Keratinocyte (primary cell): ENCODE measurements around the gene SMYD1. TPM values are rescaled to one million over a fixed set of nuclear protein-coding genes. Genes with fewer than 3 reads are reported as not detected.

Experiments used
- DNase-seq: peaks from one replicate; pipeline ENCODE4 v3.0.0-alpha.2; 2011; ENCODE audit warnings: low read depth, missing footprints, low spot score
- FAIRE-seq: peaks from 2 replicates; lab custom pipeline; 2011; peaks lifted over from hg19 to GRCh38; lab: Jason Lieb, UNC
- H2AFZ ChIP-seq: 2 replicates; pipeline ENCODE4 v1.6.0; 2012; ENCODE audit warnings: low read length, control low read depth, inconsistent platforms; ENCODE audit not compliant: control insufficient read depth
- H3K27ac ChIP-seq: 2 replicates; pipeline ENCODE4 v1.5.1; 2011; ENCODE audit warnings: low read length; ENCODE audit not compliant: control insufficient read depth, insufficient read depth
- H3K27me3 ChIP-seq: 3 replicates; pipeline ENCODE4 v1.6.0; 2011; ENCODE audit warnings: low read length; ENCODE audit not compliant: control insufficient read depth, insufficient read depth; ENCODE audit errors: extremely low read depth
- H3K36me3 ChIP-seq, 2 experiments: 2 replicates in 1 of 2; 3 replicates in 1 of 2; pipeline ENCODE4 v1.5.1; 2011; ENCODE audit warnings: low read length in 2 of 2, mild to moderate bottlenecking in 1 of 2; ENCODE audit not compliant: control insufficient read depth in 2 of 2, insufficient read depth in 2 of 2; ENCODE audit errors: extremely low read depth in 1 of 2
- H3K4me1 ChIP-seq: 3 replicates; pipeline ENCODE4 v1.5.1; 2011; ENCODE audit warnings: low read length; ENCODE audit not compliant: control insufficient read depth, insufficient read depth; ENCODE audit errors: extremely low read depth
- H3K4me2 ChIP-seq: 3 replicates; pipeline ENCODE4 v1.6.0; 2011; ENCODE audit warnings: low read depth, low read length; ENCODE audit not compliant: control insufficient read depth, insufficient read depth; ENCODE audit errors: extremely low read depth
- H3K4me3 ChIP-seq, 3 experiments: fragments of 200-600 bp in 1 of 3; sonication (generic) in 1 of 3; 2 replicates in 2 of 3; 3 replicates in 1 of 3; pipeline ENCODE4 v1.5.1; 2011 to 2016; ENCODE audit warnings: low read length in 3 of 3, mild to moderate bottlenecking in 3 of 3, control low read depth in 2 of 3, inconsistent platforms in 1 of 3, low read depth in 1 of 3, mixed read lengths in 1 of 3, mixed run types in 1 of 3, moderate library complexity in 1 of 3; ENCODE audit not compliant: control insufficient read depth in 2 of 3, insufficient read depth in 2 of 3; ENCODE audit errors: extremely low read depth in 1 of 3
- H3K79me2 ChIP-seq: 2 replicates; pipeline ENCODE4 v1.6.0; 2012; ENCODE audit warnings: low read length; ENCODE audit not compliant: control insufficient read depth, insufficient read depth
- H3K9ac ChIP-seq: 3 replicates; pipeline ENCODE4 v1.6.0; 2011; ENCODE audit warnings: low read length; ENCODE audit not compliant: control insufficient read depth, insufficient read depth; ENCODE audit errors: extremely low read depth
- H3K9me1 ChIP-seq: 3 replicates; pipeline ENCODE4 v1.6.0; 2011; ENCODE audit warnings: low read length; ENCODE audit not compliant: control insufficient read depth, insufficient read depth; ENCODE audit errors: extremely low read depth
- H3K9me3 ChIP-seq: 2 replicates; pipeline ENCODE4 v1.5.1; 2012; ENCODE audit warnings: low read depth, low read length; ENCODE audit not compliant: control insufficient read depth
- H4K20me1 ChIP-seq: 3 replicates; pipeline ENCODE4 v1.6.0; 2011; ENCODE audit warnings: low read length; ENCODE audit not compliant: control insufficient read depth, insufficient read depth; ENCODE audit errors: extremely low read depth
- EZH2 ChIP-seq: IDR thresholded peaks from one replicate; pipeline ENCODE4 v1.6.1; 2012; ENCODE audit warnings: inconsistent platforms, mild to moderate bottlenecking, low read length, moderate library complexity
- dilution Hi-C: fragments of 300-500 bp; cut with MboI; formaldehyde crosslinking; loops from one replicate; pipeline ENCODE4 v1.7.0; 2020; ENCODE audit warnings: low sequenced_read_pairs; ENCODE audit not compliant: extremely low pct_ligation_motif_present
- polyA plus RNA-seq, 5 experiments: library from polyadenylated mRNA; depleted of rRNA in 3 of 5; stranded (reverse) in 3 of 5; stranded (forward) in 1 of 5; unstranded in 1 of 5; fragments of >200 nt; gene quantifications; 1 replicate in 1 of 5; 2 replicates in 3 of 5; 3 replicates in 1 of 5; pipeline versions ENCODE4 v1.2.1 to v1.2.3, GENCODE V29; 2011 to 2012; ENCODE audit warnings: missing spikeins in 2 of 5, low read depth in 1 of 5, low replicate concordance in 1 of 5
- TF ChIP-seq, protein P1 (sequence below), 3 experiments: IDR thresholded peaks in 1 of 3; conservative IDR thresholded peaks in 1 of 3; optimal IDR thresholded peaks in 1 of 3; 2 replicates in 2 of 3; 3 replicates in 1 of 3; pipeline versions ENCODE3 to v1.5.1; 2011; ENCODE audit warnings: low read length in 3 of 3, mild to moderate bottlenecking in 3 of 3, moderate library complexity in 2 of 3, control low read depth in 1 of 3, inconsistent platforms in 1 of 3; ENCODE audit not compliant: insufficient read depth in 2 of 3; ENCODE audit errors: extremely low read depth in 1 of 3

The SMYD1 gene
- polyA plus RNA-seq, 1 donor (not counting 4 experiments of a cell fraction or from before 2014, with no cell fraction given), result not detected

GRCh38 chr2:88127638-88127887, 59.9 kb downstream of the SMYD1 start:
- no peak for DNase-seq
- FAIRE-seq, result no peak
- H2AFZ ChIP-seq, result no peak overlapping the region

GRCh38 chr2:88127888-88128653, 60.4 kb downstream of the SMYD1 start, which contains the start of gene FABP1:
FABP1 (minus strand) TSS chr2:88128062; CDS start chr2:88128017, 45 bp downstream.
- H3K4me2 ChIP-seq, result no peak within 1 kb of the TSS
- H3K79me2 ChIP-seq, result no peaks in the 10 kb centered on the region
- no peaks in the 10 kb centered on the region for H4K20me1 ChIP-seq
- H3K9ac ChIP-seq, result no peak within 1 kb of the TSS
- no peak within 1 kb of the TSS for H2AFZ ChIP-seq
- H3K4me1 ChIP-seq, result no peaks in the 10 kb centered on the region
- DNase-seq, result no peak
- H3K4me3 ChIP-seq, result no peak within 1 kb of the TSS
- H3K36me3 ChIP-seq, result no peaks in the 10 kb centered on the region
- no peak within 1 kb of the TSS for H3K27ac ChIP-seq
- dilution Hi-C loops, result no loop called here
- H3K9me3 ChIP-seq, result no peaks in the 10 kb centered on the region
- no peak for TF ChIP-seq EZH2
- TF ChIP-seq, protein P1, sequence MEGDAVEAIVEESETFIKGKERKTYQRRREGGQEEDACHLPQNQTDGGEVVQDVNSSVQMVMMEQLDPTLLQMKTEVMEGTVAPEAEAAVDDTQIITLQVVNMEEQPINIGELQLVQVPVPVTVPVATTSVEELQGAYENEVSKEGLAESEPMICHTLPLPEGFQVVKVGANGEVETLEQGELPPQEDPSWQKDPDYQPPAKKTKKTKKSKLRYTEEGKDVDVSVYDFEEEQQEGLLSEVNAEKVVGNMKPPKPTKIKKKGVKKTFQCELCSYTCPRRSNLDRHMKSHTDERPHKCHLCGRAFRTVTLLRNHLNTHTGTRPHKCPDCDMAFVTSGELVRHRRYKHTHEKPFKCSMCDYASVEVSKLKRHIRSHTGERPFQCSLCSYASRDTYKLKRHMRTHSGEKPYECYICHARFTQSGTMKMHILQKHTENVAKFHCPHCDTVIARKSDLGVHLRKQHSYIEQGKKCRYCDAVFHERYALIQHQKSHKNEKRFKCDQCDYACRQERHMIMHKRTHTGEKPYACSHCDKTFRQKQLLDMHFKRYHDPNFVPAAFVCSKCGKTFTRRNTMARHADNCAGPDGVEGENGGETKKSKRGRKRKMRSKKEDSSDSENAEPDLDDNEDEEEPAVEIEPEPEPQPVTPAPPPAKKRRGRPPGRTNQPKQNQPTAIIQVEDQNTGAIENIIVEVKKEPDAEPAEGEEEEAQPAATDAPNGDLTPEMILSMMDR (optimal IDR thresholded peaks at IDR 0.05 in 1 of 3, IDR thresholded peaks at IDR 0.05 in 1 of 3, conservative IDR thresholded peaks at IDR 0.05 in 1 of 3; ENCODE audit: extremely low read depth in 1 of 3, insufficient read depth in 2 of 3, low read length in 3 of 3), result no peak
- H3K9me1 ChIP-seq, result no peaks in the 10 kb centered on the region
- peaks cover 3% of the 10 kb centered on the region for H3K27me3 ChIP-seq
- FAIRE-seq, result no peak

More at GRCh38 chr2:88127638-88127887, 59.9 kb downstream of the SMYD1 start:
- H3K4me1 ChIP-seq, result no peaks in the 10 kb centered on the region
- H3K4me3 ChIP-seq, result no peak overlapping the region
- no peak overlapping the region for H3K4me2 ChIP-seq
- H3K9me3 ChIP-seq, result no peaks in the 10 kb centered on the region
- dilution Hi-C loops, result no loop called here
- no peak for TF ChIP-seq EZH2
- TF ChIP-seq, protein P1 (optimal IDR thresholded peaks at IDR 0.05 in 1 of 3, IDR thresholded peaks at IDR 0.05 in 1 of 3, conservative IDR thresholded peaks at IDR 0.05 in 1 of 3; ENCODE audit: extremely low read depth in 1 of 3, insufficient read depth in 2 of 3, low read length in 3 of 3), result no peak
- no peaks in the 10 kb centered on the region for H4K20me1 ChIP-seq
- H3K27me3 ChIP-seq, result peaks cover 3% of the 10 kb centered on the region
- H3K9me1 ChIP-seq, result no peaks in the 10 kb centered on the region
- H3K27ac ChIP-seq, result no peak overlapping the region
- H3K79me2 ChIP-seq, result no peaks in the 10 kb centered on the region
- no peak overlapping the region for H3K9ac ChIP-seq
- H3K36me3 ChIP-seq, result no peaks in the 10 kb centered on the region
